ENCODE data around the gene TBC1D22A. TPM values are rescaled to one million over a fixed set of nuclear protein-coding genes. Genes with fewer than 3 reads are reported as not detected.

The TBC1D22A gene
- total RNA-seq, 2 donors from 2014 or later, result 29.5 to 34.8 TPM

GRCh38 chr22:46881373-46882118 lies 119.1 kb downstream of the TBC1D22A start:
- DNase-seq (no peak), ATAC-seq (replicated peaks in 1 of 2) (no peak)
- Mint-ChIP-seq H3K27me3 (ENCODE audit: low read depth) (no peaks in the 10 kb centered on the region), H3K9me3 (no peaks in the 10 kb centered on the region), H3K27ac (no peak overlapping the region), H3K4me3 (no peak overlapping the region), H3K36me3 (ENCODE audit: insufficient read depth in 2 of 2) (peaks cover 0 to 5% of the 10 kb centered on the region in 2 donors), H3K4me1 (ENCODE audit: low read depth) (peaks cover 10% of the 10 kb centered on the region)

DNA sequence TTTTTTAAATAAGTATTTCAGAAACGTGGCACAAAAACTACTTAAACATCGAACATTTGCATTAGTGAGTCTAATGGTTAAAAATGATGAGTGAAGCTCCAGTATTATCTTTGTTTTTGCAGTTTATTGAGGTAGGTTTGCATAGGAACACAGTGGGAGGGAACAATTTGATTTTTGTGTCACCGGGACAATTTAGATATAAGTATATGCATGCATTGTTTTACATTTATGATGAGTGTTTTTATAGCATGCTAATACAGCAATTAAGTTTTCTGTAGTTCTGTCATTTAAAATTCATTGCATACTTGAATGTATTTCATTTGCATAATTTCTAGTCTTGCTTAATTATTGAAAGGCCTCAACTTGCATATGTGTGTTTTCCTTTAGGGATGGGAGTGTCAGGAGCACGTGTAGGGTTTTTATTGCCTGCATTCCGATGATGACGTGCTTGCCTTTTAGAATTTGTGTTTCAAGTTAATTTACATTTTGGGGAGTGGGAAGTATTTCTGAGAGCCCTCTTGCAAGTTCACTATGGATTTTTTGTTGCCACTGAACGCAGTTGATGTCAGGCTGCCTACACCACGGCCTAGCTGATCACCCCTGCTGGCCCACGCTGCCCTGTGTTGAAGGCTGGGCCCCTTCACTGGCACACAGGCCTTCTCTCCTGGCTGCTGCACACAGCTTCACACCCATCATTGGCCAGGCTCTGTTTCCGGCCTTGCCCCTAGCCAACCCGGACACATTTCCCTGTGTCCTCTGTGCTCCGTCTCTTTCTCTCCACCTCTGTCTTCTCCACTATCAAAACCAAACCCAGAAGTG lies 120.9 kb downstream of the TBC1D22A start:
- no peak overlapping the region for H3K4me3 Mint-ChIP-seq
- H3K36me3 Mint-ChIP-seq (ENCODE audit: insufficient read depth in 2 of 2), result peaks cover 0 to 3% of the 10 kb centered on the region in 2 donors

GRCh38 chr22:46884365-46884764 lies 121.9 kb downstream of the TBC1D22A start:
- H3K36me3 Mint-ChIP-seq (ENCODE audit: insufficient read depth in 2 of 2), result no peaks in the 10 kb centered on the region
- H3K27me3 Mint-ChIP-seq (ENCODE audit: low read depth), result no peaks in the 10 kb centered on the region
- peaks cover 6% of the 10 kb centered on the region for H3K4me1 Mint-ChIP-seq (ENCODE audit: low read depth)
- DNase-seq (no peak), ATAC-seq (replicated peaks in 1 of 2) (no peak)
- no peaks in the 10 kb centered on the region for H3K9me3 Mint-ChIP-seq
- no peak overlapping the region for H3K4me3 Mint-ChIP-seq
- no peak overlapping the region for H3K27ac Mint-ChIP-seq

More for the DNA sequence above, 120.9 kb downstream of the TBC1D22A start:
- Mint-ChIP-seq H3K4me1 (ENCODE audit: low read depth) (peaks cover 6% of the 10 kb centered on the region), H3K9me3 (no peaks in the 10 kb centered on the region), H3K27me3 (ENCODE audit: low read depth) (no peaks in the 10 kb centered on the region), H3K27ac (no peak overlapping the region)
- DNase-seq (no peak), ATAC-seq (replicated peaks in 1 of 2) (no peak)

DNA sequence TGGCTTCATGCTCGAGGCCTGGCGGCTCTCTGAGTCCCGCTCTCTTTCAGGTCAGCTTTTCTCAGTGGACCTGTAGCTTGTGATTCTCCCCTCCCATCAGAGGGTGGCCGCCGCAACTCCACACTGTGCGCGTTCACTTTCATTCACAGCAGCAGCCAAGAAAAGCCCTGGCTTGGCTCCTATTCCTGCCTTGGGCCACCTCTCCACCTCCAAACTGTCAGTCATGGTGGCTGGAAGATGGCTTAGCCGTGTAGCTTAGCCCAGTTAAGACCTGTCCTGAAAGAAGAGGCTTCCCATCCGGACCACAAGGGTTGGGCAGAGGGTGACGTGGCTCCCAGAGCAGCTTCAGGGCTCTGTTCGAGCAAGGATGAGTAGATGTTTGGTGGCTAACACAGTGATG lies 125.5 kb downstream of the TBC1D22A start:
- Mint-ChIP-seq H3K27me3 (ENCODE audit: low read depth) (no peaks in the 10 kb centered on the region), H3K36me3 (ENCODE audit: insufficient read depth in 2 of 2) (no peaks in the 10 kb centered on the region), H3K9me3 (no peaks in the 10 kb centered on the region), H3K4me3 (no peak overlapping the region), H3K4me1 (ENCODE audit: low read depth) (no peaks in the 10 kb centered on the region), H3K27ac (no peak overlapping the region)
- DNase-seq, result no peak
- no peak for ATAC-seq (replicated peaks in 1 of 2)

DNA sequence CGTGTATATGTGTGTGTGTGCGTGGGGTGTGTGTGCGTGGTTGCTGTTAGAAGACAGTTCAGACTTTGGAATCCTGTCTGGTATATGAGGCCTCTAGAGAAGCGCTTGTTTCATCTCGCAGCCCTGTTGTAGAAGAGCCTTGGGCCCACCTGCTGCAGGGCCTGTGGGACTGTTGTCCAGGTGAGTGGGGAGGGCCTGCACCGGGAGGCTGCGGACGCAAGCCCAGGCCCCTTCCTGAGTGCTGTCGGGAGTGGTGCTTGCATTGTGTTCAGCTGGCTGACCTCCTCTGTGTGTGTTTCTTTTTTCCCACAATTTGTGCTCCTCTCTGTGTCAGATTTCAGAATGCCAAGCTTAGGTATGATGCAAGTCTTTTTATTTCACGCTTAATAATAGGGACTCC lies 128.4 kb downstream of the TBC1D22A start:
- Mint-ChIP-seq H3K27ac (no peak overlapping the region), H3K4me1 (ENCODE audit: low read depth) (no peaks in the 10 kb centered on the region), H3K36me3 (ENCODE audit: insufficient read depth in 2 of 2) (no peaks in the 10 kb centered on the region), H3K9me3 (no peaks in the 10 kb centered on the region), H3K27me3 (ENCODE audit: low read depth) (no peaks in the 10 kb centered on the region), H3K4me3 (no peak overlapping the region)
- no peak for ATAC-seq (replicated peaks in 1 of 2)
- DNase-seq, result no peak

- no peak for ATAC-seq (replicated peaks in 1 of 2)
- DNase-seq, result no peak
- peaks cover under 1 to 5% of the 10 kb centered on the region in 2 donors for H3K36me3 Mint-ChIP-seq (ENCODE audit: insufficient read depth in 2 of 2)
- H3K27ac Mint-ChIP-seq, result no peak overlapping the region
- no peaks in the 10 kb centered on the region for H3K9me3 Mint-ChIP-seq
- no peaks in the 10 kb centered on the region for H3K27me3 Mint-ChIP-seq (ENCODE audit: low read depth)
- no peak overlapping the region for H3K4me3 Mint-ChIP-seq
- no peaks in the 10 kb centered on the region for H3K4me1 Mint-ChIP-seq (ENCODE audit: low read depth)
Measured at GRCh38 chr22:46891382-46891951, 129.0 kb downstream of the TBC1D22A start.

DNA sequence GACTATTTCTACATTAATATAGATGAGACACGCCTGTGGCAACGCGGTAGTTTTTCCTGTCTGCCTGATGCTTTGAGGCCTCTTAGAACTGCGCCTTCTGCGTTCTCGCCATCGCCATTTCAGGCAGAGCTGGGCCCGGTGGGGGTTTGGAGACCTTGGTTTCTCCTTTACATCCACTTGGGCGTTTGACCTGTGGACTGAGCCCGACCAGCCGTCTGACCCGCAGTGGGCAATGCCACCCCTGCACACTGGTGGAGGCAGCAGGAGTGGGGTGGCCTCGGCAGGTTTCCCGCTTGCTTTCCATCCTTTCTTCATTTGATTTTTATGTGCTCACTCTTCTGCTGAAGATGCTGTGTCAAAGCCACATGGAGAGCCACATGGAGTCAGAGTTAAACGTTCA lies 130.4 kb downstream of the TBC1D22A start:
- H3K27ac Mint-ChIP-seq, result no peak overlapping the region
- DNase-seq (no peak), ATAC-seq (replicated peaks in 1 of 2) (no peak)
- H3K4me3 Mint-ChIP-seq, result no peak overlapping the region
- H3K36me3 Mint-ChIP-seq (ENCODE audit: insufficient read depth in 2 of 2), result peaks cover 2 to 5% of the 10 kb centered on the region in 2 donors
- no peaks in the 10 kb centered on the region for H3K9me3 Mint-ChIP-seq
- no peaks in the 10 kb centered on the region for H3K27me3 Mint-ChIP-seq (ENCODE audit: low read depth)
- H3K4me1 Mint-ChIP-seq (ENCODE audit: low read depth), result no peaks in the 10 kb centered on the region

- Mint-ChIP-seq H3K27me3 (ENCODE audit: low read depth) (no peaks in the 10 kb centered on the region), H3K36me3 (ENCODE audit: insufficient read depth in 2 of 2) (peaks cover 2 to 5% of the 10 kb centered on the region in 2 donors), H3K9me3 (no peaks in the 10 kb centered on the region), H3K4me1 (ENCODE audit: low read depth) (no peaks in the 10 kb centered on the region), H3K27ac (no peak overlapping the region), H3K4me3 (no peak overlapping the region)
- no peak for ATAC-seq (replicated peaks in 1 of 2)
- no peak for DNase-seq
Measured at GRCh38 chr22:46893281-46894020, 131.0 kb downstream of the TBC1D22A start.

GRCh38 chr22:46894081-46894671 lies 131.7 kb downstream of the TBC1D22A start:
- no peak overlapping the region for H3K4me3 Mint-ChIP-seq
- no peaks in the 10 kb centered on the region for H3K9me3 Mint-ChIP-seq
- no peaks in the 10 kb centered on the region for H3K4me1 Mint-ChIP-seq (ENCODE audit: low read depth)
- H3K27ac Mint-ChIP-seq, result no peak overlapping the region
- H3K27me3 Mint-ChIP-seq (ENCODE audit: low read depth), result no peaks in the 10 kb centered on the region
- H3K36me3 Mint-ChIP-seq (ENCODE audit: insufficient read depth in 2 of 2), result peaks cover 3 to 5% of the 10 kb centered on the region in 2 donors
- ATAC-seq (replicated peaks in 1 of 2), result no peak
- no peak for DNase-seq

GRCh38 chr22:46894851-46895640 lies 132.6 kb downstream of the TBC1D22A start:
- Mint-ChIP-seq H3K4me3 (no peak overlapping the region), H3K36me3 (ENCODE audit: insufficient read depth in 2 of 2) (peaks cover 3 to 5% of the 10 kb centered on the region in 2 donors), H3K9me3 (no peaks in the 10 kb centered on the region), H3K27me3 (ENCODE audit: low read depth) (no peaks in the 10 kb centered on the region), H3K4me1 (ENCODE audit: low read depth) (no peaks in the 10 kb centered on the region), H3K27ac (no peak overlapping the region)
- no peak for ATAC-seq (replicated peaks in 1 of 2)
- DNase-seq, result no peak

- H3K4me1 Mint-ChIP-seq (ENCODE audit: low read depth), result no peaks in the 10 kb centered on the region
- H3K9me3 Mint-ChIP-seq, result no peaks in the 10 kb centered on the region
- no peaks in the 10 kb centered on the region for H3K27me3 Mint-ChIP-seq (ENCODE audit: low read depth)
- H3K4me3 Mint-ChIP-seq, result no peak overlapping the region
- no peak for ATAC-seq (replicated peaks in 1 of 2)
- H3K27ac Mint-ChIP-seq, result no peak overlapping the region
- peaks cover 3 to 5% of the 10 kb centered on the region in 2 donors for H3K36me3 Mint-ChIP-seq (ENCODE audit: insufficient read depth in 2 of 2)
- no peak for DNase-seq
Measured at GRCh38 chr22:46895753-46896152, 133.3 kb downstream of the TBC1D22A start.

DNA sequence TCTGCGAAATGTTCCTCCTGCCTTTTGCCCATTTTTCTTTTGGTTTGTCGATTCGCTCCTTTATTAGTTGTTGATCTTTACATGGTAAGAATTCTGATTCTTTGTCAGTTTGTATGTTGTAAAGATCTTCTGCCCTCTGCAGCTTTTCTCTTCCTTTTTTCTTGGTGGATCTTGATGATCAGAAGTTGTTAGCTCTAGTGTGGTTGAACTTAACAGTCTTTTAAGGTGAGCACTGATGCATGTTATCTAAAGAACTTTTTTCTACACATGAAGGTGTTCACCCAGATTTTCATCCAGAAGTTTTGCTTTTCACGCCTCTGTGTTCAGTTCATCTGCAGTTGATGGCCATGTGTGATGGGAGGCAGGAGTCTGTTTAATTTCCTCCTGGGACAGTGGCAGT lies 133.7 kb downstream of the TBC1D22A start:
- no peaks in the 10 kb centered on the region for H3K27me3 Mint-ChIP-seq (ENCODE audit: low read depth)
- peaks cover 3 to 5% of the 10 kb centered on the region in 2 donors for H3K36me3 Mint-ChIP-seq (ENCODE audit: insufficient read depth in 2 of 2)
- no peaks in the 10 kb centered on the region for H3K4me1 Mint-ChIP-seq (ENCODE audit: low read depth)
- no peaks in the 10 kb centered on the region for H3K9me3 Mint-ChIP-seq
- H3K4me3 Mint-ChIP-seq, result no peak overlapping the region
- peak overlapping the region; percentile 2 for H3K27ac Mint-ChIP-seq
- no peak for DNase-seq
- ATAC-seq (replicated peaks in 1 of 2), result no peak

All from activated T-cell treated with anti-CD3 and anti-CD28 coated beads, Interleukin-2, amount 50 U/mL, for 72 hours (primary cell).